IgD-negative memory B cell (primary cell): Measurements from ENCODE around the gene DDX39B. TPM values are rescaled to one million over a fixed set of nuclear protein-coding genes. Genes with fewer than 3 reads are reported as not detected.
"Not testable (repeated sequence)": the region's sequence is repeated elsewhere in the genome, so short reads cannot be mapped to it uniquely, and the experiment has no call there.

ENCODE experiments used
- H3K27ac Mint-ChIP-seq, 3 donors: one replicate each; pipeline ENCODE4 v1.8.0; 2020 to 2022; ENCODE audit warnings: mild to moderate bottlenecking in 3 of 3, mixed read lengths in 3 of 3, moderate library complexity in 1 of 3
- H3K27me3 Mint-ChIP-seq: one replicate; pipeline ENCODE4 v1.8.0; 2021; ENCODE audit warnings: mixed read lengths
- H3K36me3 Mint-ChIP-seq: one replicate; pipeline ENCODE4 v1.8.0; 2020; ENCODE audit warnings: mild to moderate bottlenecking, mixed read lengths
- H3K4me1 Mint-ChIP-seq, 3 donors: one replicate each; pipeline ENCODE4 v1.8.0; 2020 to 2022; ENCODE audit warnings: mixed read lengths in 3 of 3, mild to moderate bottlenecking in 1 of 3
- H3K4me3 Mint-ChIP-seq, 4 donors: one replicate each; pipeline ENCODE4 v1.8.0; 2020 to 2022; ENCODE audit warnings: mild to moderate bottlenecking in 4 of 4, mixed read lengths in 4 of 4, moderate library complexity in 3 of 4
- H3K9me3 Mint-ChIP-seq, 3 donors: one replicate each; pipeline ENCODE4 v1.8.0; 2020 to 2021; ENCODE audit warnings: mixed read lengths in 3 of 3, mild to moderate bottlenecking in 1 of 3
- polyA plus RNA-seq: library from polyadenylated mRNA; unstranded; fragments of 300-500 nt; fragmentation: Illumina TruSeq; gene quantifications from one replicate; pipeline ENCODE4 v1.2.3, GENCODE V29; 2021

The DDX39B gene
- polyA plus RNA-seq, 1 donor from 2014 or later = 89.4 TPM

- Mint-ChIP-seq H3K36me3 (no peaks in the 10 kb centered on the region), H3K27me3 (no peaks in the 10 kb centered on the region), H3K4me1 (peaks cover 0 to 9% (median 6%) of the 10 kb centered on the region in 3 donors), H3K27ac (peak overlapping the region in 2 of 3 donors; percentile 10 to 43), H3K9me3 (no peaks in the 10 kb centered on the region), H3K4me3 (peak overlapping the region in 1 of 4 donors; percentile 23)
Measured at GRCh38 chr6:31531771-31532643, 9.8 kb downstream of the DDX39B start.

GRCh38 chr6:31531162-31531561 is 10.6 kb downstream of the DDX39B start:
- Mint-ChIP-seq H3K27ac (no peak overlapping the region), H3K27me3 (no peaks in the 10 kb centered on the region), H3K4me1 (peaks cover 0 to 8% (median 5%) of the 10 kb centered on the region in 3 donors), H3K36me3 (no peaks in the 10 kb centered on the region), H3K9me3 (no peaks in the 10 kb centered on the region), H3K4me3 (no peak overlapping the region)

GRCh38 chr6:31530659-31531058 is 11.1 kb downstream of the DDX39B start:
- Mint-ChIP-seq H3K4me1 (peaks cover 0 to 5% (median 4%) of the 10 kb centered on the region in 3 donors), H3K9me3 (no peaks in the 10 kb centered on the region), H3K4me3 (no peak overlapping the region), H3K36me3 (no peaks in the 10 kb centered on the region), H3K27ac (peak overlapping the region in 1 of 3 donors; percentile 57), H3K27me3 (no peaks in the 10 kb centered on the region)

GRCh38 chr6:31529329-31530150 is 12.3 kb downstream of the DDX39B start:
- no peaks in the 10 kb centered on the region for H3K27me3 Mint-ChIP-seq
- H3K4me3 Mint-ChIP-seq = no peak overlapping the region
- no peaks in the 10 kb centered on the region for H3K9me3 Mint-ChIP-seq
- H3K36me3 Mint-ChIP-seq = no peaks in the 10 kb centered on the region
- H3K4me1 Mint-ChIP-seq = peaks cover 0 to 5% (median 4%) of the 10 kb centered on the region in 3 donors
- no peak overlapping the region for H3K27ac Mint-ChIP-seq

GRCh38 chr6:31528821-31529328 is 12.9 kb downstream of the DDX39B start, which contains the start of gene MCCD1:
TSS of gene MCCD1 (plus strand) at chr6:31528962. CDS start at chr6:31529015, 53 bp downstream.
- Mint-ChIP-seq H3K4me1 (peaks cover 0 to 5% (median 4%) of the 10 kb centered on the region in 3 donors), H3K27ac (no peak within 1 kb of the TSS), H3K4me3 (no peak within 1 kb of the TSS), H3K9me3 (no peaks in the 10 kb centered on the region), H3K36me3 (no peaks in the 10 kb centered on the region), H3K27me3 (no peaks in the 10 kb centered on the region)

GRCh38 chr6:31528307-31528777 is 13.5 kb downstream of the DDX39B start:
- Mint-ChIP-seq H3K4me1 (peaks cover 0 to 4% (median 4%) of the 10 kb centered on the region in 3 donors), H3K27ac (no peak overlapping the region), H3K27me3 (no peaks in the 10 kb centered on the region), H3K9me3 (no peaks in the 10 kb centered on the region), H3K4me3 (no peak overlapping the region), H3K36me3 (no peaks in the 10 kb centered on the region)

- Mint-ChIP-seq H3K27ac (no peak overlapping the region), H3K4me3 (no peak overlapping the region), H3K27me3 (no peaks in the 10 kb centered on the region), H3K9me3 (no peaks in the 10 kb centered on the region), H3K36me3 (no peaks in the 10 kb centered on the region), H3K4me1 (peaks cover 0 to 4% (median 1%) of the 10 kb centered on the region in 3 donors)
Measured at GRCh38 chr6:31525932-31526591, 15.7 kb downstream of the DDX39B start.

GRCh38 chr6:31525553-31525931 is 16.3 kb downstream of the DDX39B start:
- H3K36me3 Mint-ChIP-seq = no peaks in the 10 kb centered on the region
- H3K27ac Mint-ChIP-seq = peak overlapping the region in 1 of 3 donors; percentile 16
- H3K4me1 Mint-ChIP-seq = peaks cover 0 to 4% (median 0%) of the 10 kb centered on the region in 3 donors
- no peaks in the 10 kb centered on the region for H3K27me3 Mint-ChIP-seq
- H3K4me3 Mint-ChIP-seq = no peak overlapping the region
- H3K9me3 Mint-ChIP-seq = no peaks in the 10 kb centered on the region

- no peak overlapping the region for H3K27ac Mint-ChIP-seq
- H3K27me3 Mint-ChIP-seq = no peaks in the 10 kb centered on the region
- H3K36me3 Mint-ChIP-seq = no peaks in the 10 kb centered on the region
- no peaks in the 10 kb centered on the region for H3K9me3 Mint-ChIP-seq
- H3K4me3 Mint-ChIP-seq = no peak overlapping the region
- no peaks in the 10 kb centered on the region for H3K4me1 Mint-ChIP-seq
Measured at GRCh38 chr6:31521835-31522234, 20.0 kb downstream of the DDX39B start.

GRCh38 chr6:31513456-31514165 is 28.2 kb downstream of the DDX39B start:
- H3K27ac Mint-ChIP-seq = no peak overlapping the region
- H3K36me3 Mint-ChIP-seq = peaks cover 4% of the 10 kb centered on the region
- H3K4me3 Mint-ChIP-seq = no peak overlapping the region
- no peaks in the 10 kb centered on the region for H3K9me3 Mint-ChIP-seq
- no peaks in the 10 kb centered on the region for H3K27me3 Mint-ChIP-seq
- H3K4me1 Mint-ChIP-seq = no peaks in the 10 kb centered on the region

- no peaks in the 10 kb centered on the region for H3K27me3 Mint-ChIP-seq
- H3K27ac Mint-ChIP-seq = no peak overlapping the region
- no peak overlapping the region for H3K4me3 Mint-ChIP-seq
- no peaks in the 10 kb centered on the region for H3K9me3 Mint-ChIP-seq
- peaks cover 0 to 2% (median under 1%) of the 10 kb centered on the region in 3 donors for H3K4me1 Mint-ChIP-seq
- peaks cover 4% of the 10 kb centered on the region for H3K36me3 Mint-ChIP-seq
Measured at GRCh38 chr6:31510007-31510406, 31.8 kb downstream of the DDX39B start.

- not testable (repeated sequence) for H3K4me1 Mint-ChIP-seq, H3K4me3 Mint-ChIP-seq, H3K9me3 Mint-ChIP-seq, H3K27ac Mint-ChIP-seq, H3K27me3 Mint-ChIP-seq, H3K36me3 Mint-ChIP-seq
Measured at GRCh38 chr6:31509036-31509435, 32.8 kb downstream of the DDX39B start.

- H3K27me3 Mint-ChIP-seq = no peaks in the 10 kb centered on the region
- H3K36me3 Mint-ChIP-seq = peaks cover 1% of the 10 kb centered on the region
- H3K4me3 Mint-ChIP-seq = peak overlapping the region in 1 of 4 donors; percentile 50
- no peaks in the 10 kb centered on the region for H3K9me3 Mint-ChIP-seq
- peak overlapping the region in 1 of 3 donors; percentile 8 for H3K27ac Mint-ChIP-seq
- peaks cover 34 to 41% (median 35%) of the 10 kb centered on the region in 3 donors for H3K4me1 Mint-ChIP-seq
Measured at GRCh38 chr6:31502586-31502985, 39.2 kb downstream of the DDX39B start.

GRCh38 chr6:31499648-31500047 is 42.2 kb downstream of the DDX39B start:
- not testable (repeated sequence) for H3K27ac Mint-ChIP-seq, H3K9me3 Mint-ChIP-seq, H3K27me3 Mint-ChIP-seq, H3K36me3 Mint-ChIP-seq
- Mint-ChIP-seq H3K4me1 (peaks cover 48 to 58% (median 50%) of the 10 kb centered on the region in 3 donors), H3K4me3 (peak overlapping the region in 3 of 4 donors; percentile 79 to 82 (median 79))
